HG02852 (cell line): ENCODE measurements around the gene CXCR4.

Source experiments
- ATAC-seq: cut with Tn5 transposase; IDR thresholded peaks from one replicate; pipeline ENCODE4 v1.9.1; 2021; ENCODE audit warnings: mild to moderate bottlenecking, moderate library complexity; ENCODE audit not compliant: unreplicated experiment

The CXCR4 gene

DNA sequence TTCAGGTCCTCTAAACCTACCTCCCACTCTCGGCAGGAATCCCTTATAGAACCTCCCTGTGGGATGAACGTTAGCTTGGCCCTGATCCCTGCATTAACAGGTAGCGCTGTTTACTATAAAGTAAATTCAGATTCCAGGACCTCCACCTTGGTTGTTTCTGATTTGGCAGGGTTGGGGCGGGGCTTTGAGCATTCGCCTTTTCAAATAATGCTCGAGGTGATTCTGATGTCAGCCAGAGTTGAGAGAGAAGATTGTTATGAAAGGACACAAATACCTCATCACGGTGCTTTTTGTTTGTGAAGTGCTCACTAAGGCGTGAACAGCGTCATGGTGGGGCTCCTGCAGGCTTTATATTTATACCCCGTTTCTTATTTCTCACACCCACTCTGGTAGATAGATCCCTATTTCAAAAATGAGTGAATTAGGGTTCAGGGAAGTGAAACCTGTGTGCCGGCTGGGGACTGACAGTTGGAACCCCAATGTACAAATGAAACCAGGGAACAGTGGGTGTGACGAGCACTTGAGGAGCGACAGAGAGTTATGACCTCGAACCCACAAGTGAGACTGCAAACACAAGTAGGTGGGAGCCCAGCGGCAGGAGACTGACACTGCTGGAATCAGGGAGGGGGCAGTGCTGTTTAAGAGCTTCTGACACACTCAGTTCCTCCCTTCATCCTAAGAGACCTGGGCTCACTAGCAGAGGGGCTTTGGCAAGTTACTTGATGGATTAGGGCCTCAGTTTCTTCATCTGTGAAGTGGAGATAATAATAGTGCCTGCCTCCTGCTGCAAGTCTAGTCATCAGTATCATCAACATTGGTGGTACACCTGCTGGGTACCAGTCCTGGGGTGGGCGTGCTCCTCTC lies 14.2 kb upstream of the CXCR4 start:
- peak; percentile 80 for ATAC-seq

GRCh38 chr2:136131484-136131960 lies 13.6 kb upstream of the CXCR4 start:
- ATAC-seq: peak; percentile 1

DNA sequence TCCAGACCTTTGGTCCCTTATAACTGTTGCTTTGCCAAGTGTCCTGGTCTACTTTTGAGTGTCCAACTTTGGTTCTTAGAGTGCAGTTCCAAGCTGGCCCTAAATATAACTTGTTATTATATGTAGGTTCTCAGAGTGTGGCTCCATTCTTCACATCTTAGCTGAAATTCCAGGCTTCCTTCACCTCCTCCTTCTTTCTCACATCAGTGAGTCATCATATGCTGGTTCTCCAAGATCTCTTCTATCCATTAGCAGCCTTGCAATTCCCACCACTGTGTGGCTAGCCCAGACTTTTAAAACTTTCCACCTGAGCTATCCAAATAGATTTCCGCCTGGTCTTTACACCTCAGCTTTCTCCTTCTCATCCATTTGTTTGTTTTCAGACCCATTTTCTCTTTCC lies 12.6 kb upstream of the CXCR4 start:
- ATAC-seq: no peak

GRCh38 chr2:136130045-136130444 lies 12.1 kb upstream of the CXCR4 start:
- no peak for ATAC-seq

- no peak for ATAC-seq
These were observed 11.7 kb upstream of the CXCR4 start for GRCh38 chr2:136129601-136130000.

DNA sequence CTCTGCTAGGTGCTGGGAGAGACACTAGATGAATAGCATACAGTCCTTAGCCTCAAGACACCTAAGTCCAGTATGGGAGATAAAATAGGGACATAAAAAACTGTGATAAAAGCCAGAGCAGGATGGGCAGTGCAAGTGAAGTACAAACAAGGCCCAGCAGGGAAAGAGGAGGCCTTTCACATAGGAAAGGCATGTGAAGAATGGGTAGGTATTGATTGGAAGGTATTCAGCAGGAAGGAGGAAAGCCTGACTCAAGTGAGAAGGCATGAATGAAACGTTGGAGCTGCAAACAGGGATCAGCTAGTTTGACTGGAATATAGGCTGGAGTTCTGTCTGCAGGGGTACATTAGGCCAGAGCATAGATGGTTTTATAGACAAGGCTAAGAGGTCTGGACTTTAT lies 11.0 kb upstream of the CXCR4 start:
- ATAC-seq: no peak

DNA sequence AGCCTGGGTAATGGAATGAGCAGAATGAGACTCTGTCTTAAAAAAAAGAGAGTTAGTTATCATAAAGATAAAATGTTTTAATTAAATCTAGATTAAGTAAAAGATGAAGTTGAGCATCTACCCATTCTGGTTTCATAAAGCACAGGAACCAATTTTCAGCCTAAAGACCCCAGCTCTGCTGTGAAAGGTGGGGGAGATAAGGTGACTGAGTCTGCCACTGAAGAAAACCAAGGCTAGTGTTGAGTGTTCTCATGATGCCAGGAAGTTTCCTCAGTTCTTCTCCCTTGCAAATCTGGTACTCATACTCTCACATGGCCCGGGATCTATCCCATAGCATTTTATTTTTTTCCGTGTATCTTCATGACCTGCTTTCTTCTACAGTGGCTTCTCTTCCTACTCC lies 10.4 kb upstream of the CXCR4 start:
- ATAC-seq: no peak

- ATAC-seq: no peak
These were observed 9.4 kb upstream of the CXCR4 start for GRCh38 chr2:136127356-136127755.

DNA sequence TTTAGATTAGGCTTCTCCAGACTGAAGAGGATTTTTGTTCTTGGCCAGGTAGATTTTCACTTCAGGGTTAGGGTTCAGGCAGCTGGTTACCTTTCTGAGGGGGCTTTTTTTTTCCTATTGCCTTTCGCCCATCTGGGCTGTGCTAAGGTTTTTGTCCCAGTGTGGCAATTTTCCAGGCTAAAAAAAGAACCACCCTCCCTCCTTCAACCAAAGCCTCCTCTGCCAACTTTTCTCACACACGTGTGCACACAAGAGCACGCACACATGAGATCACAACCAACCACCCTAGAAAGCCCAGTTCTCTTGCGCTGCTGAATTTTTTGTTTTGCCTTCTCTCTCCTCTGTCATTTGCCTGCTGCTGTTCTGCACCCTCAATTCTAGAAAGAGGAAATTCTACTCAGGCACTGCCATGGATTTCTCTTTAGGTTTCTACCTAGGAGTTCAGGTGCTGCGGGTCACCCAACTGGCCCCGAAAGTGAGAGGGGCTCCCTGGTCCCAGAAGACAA lies 8.5 kb upstream of the CXCR4 start:
- no peak for ATAC-seq

DNA sequence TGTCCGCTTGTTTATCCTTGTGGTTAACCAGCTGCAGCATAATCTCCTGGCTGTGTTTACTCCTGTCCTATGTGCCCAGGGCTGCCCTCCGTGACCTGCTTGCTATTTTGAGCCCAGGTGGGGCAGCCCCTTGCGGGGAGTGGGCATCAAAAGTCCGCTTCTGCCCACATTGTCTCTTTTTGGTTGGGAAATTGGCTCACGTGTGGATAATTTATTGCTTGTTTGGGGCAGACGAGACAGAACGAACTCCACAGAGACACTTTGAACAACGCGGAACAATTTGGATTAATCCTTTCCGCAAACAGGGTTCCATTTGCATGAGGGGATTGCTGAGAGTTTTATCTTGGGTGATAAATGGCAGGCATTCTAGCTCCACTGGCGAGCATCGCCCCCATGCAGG lies 8.1 kb upstream of the CXCR4 start:
- no peak for ATAC-seq

GRCh38 chr2:136125236-136125635 lies 7.3 kb upstream of the CXCR4 start:
- ATAC-seq: no peak

GRCh38 chr2:136124805-136125204 lies 6.9 kb upstream of the CXCR4 start:
- no peak for ATAC-seq

DNA sequence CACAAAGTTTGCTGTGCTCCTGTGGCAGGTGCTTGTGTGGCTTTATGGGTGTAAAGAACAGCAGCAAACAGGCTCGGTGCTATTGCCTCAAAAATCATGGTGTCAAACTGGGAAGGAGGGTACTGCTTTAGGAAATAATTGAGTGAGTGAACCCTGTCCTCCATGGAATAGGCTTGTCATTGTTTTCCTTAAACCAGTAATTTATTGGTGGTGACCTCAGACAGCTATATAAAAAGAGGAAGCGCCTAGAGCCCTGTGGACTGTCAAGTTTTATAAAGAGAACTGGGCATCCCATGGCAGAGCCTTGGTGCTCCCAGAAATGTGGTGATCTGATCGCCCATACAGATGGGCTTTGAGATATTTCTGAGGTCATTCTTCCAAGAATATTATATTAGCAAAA lies 4.7 kb upstream of the CXCR4 start:
- no peak for ATAC-seq

DNA sequence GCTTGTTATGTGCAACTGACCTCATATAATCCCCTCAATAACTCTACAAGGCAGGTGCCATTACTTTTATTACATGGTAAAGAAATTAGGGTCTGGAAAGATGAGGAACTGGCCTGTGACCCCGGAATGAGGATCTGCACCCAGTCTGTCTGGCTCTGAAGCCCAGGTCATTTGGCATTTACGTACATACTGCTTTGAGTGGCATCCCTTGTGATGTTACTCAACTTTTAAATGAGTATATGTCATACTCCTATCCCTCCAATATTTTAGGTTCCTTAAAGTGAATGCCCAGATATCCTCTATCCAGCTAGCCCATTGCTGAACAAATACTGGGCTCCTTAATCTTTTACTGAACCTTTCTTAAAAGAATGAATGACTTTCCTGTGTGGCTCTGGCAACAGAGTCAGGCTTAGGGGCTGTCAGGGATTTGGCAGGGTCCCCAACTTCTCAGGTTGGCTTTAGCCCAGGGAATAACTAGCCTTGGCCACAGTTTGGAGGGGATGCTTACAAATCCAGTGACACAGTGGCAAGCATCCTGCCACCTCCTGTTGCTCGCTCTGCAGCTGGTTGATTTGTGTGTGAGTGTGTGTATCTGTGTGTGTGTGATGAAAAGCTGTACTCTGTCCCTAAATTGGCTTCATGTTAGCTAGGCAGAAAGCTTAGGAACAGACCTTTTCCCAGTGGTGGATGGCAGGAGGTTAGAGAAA lies 3.4 kb upstream of the CXCR4 start:
- no peak for ATAC-seq

- ATAC-seq: no peak
These were observed 2.0 kb upstream of the CXCR4 start for GRCh38 chr2:136119717-136120675.

DNA sequence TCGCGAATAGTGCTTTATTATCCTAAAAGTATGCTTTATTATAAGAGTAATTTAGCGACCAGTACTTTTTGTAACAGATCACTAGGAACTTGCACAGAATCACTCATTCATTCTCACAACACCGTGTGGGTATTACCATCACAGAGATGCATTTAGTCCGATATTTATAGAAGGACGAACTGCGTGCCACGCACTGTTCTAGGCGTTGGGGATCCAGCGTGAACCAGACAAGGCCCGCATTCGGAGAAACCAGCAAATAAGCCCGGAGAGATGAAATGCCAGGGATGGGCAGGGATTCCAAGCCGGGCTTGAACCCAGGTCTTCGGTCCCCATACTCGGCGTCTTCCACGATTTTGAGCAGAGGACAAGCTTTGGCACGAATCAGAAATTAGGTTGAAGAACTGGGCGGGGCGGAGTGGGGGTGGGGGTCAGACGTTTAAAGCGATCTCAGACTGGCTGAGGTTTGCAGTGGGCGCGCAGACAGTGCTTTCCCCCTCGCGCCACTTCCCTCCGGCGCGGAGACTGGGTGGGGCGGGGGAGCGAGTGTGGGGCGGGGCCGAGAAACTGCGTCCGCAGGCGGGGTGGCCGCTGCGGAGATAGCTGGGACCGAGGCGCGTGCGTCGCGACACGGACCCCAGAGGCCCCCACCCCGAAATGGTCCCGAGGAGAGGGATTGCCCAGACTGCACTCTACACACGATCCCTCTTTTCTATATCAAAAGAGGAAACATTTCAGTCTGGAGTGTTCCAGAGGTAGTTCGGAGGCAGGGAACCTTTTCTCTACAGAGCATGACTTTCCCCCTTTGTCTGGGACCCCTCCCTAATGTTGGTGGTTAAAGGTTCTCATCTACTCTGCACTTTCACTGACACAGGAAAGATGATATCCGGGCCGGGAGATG lies 1.1 kb upstream of the CXCR4 start:
- peak; percentile 27 for ATAC-seq

GRCh38 chr2:136117391-136117841 lies 533 bp downstream of the CXCR4 start:
- peak; percentile 16 for ATAC-seq

GRCh38 chr2:136116813-136117390 lies 1.0 kb downstream of the CXCR4 start:
- ATAC-seq: peak; percentile 56

DNA sequence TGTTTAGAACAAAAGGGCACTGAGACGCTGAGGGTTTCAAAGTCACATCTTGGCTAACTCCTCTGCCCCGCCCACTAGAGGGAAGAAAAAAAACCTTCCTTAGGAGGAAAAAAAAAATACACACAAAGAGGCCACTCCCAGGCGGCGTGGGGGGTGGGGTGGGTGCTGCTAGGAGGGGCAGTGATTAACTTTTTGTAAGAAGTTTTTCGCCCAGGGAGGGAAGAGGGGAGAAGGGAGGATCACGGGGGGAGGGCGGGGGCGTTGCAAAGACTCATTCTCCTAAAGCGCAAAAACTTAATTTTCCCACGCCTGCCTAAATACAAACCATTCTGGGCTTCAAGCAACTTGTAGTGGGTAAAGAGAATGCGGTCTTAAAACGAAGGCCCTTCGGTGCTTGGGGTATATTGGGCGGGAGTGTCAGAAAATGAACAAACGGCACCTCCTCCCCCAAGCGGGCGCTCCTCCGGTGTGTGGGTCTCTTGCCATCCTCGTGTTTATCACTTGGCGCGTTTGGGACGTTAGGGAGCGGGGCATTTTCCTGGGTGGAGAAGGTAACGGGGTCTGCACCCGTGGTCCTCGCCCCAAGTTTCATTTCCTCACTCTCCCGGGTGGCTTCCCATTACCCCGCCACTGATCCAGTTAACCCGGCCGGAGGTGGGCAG lies 1.7 kb downstream of the CXCR4 start:
- ATAC-seq: peak; percentile 9
